ENCODE measurements around the gene NANOS3.

DNA sequence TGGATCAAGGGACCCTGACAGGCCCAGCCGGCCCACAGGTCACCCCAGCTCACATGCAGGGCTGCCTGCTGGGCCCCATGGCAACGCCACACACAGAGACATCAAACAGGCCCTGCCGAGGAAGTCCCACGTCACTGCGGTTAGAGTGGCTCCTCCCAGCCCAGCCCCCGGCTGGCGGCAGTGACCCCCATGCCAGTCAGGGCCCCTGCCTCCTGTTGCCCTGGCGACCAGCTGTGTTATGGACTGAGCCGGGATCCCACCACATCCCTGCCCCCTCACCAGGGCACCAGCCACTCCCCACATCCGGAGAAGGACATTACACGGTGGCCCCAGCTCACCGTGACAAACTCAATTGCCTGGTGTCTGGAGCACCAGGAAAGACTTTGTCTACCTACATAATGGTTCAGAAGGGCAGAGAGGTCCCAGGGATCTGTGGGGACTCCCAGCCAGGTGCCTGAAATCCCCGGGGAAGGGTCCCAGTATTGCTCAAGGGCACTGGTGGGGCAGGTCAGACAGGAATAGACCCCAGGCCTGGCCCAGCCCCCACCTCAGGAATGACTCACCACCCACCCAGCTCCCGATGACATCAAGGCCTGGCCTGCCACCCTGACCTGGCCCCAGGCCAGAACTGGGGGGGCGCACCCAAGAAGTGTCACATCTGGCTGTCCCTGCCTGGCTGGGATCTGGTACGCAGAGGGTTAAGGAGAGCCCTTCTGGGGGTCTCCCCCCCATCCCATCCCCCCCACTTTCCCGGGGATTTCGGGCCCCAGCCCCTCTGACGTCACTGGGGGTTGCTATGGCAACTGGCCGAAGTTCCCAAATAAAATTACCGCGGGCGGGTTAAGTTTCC is 30.2 kb upstream of the NANOS3 start:
- TF ChIP-seq EZH2 (IDR thresholded peaks at IDR 0.05), result no peak
- TF ChIP-seq, protein P1, sequence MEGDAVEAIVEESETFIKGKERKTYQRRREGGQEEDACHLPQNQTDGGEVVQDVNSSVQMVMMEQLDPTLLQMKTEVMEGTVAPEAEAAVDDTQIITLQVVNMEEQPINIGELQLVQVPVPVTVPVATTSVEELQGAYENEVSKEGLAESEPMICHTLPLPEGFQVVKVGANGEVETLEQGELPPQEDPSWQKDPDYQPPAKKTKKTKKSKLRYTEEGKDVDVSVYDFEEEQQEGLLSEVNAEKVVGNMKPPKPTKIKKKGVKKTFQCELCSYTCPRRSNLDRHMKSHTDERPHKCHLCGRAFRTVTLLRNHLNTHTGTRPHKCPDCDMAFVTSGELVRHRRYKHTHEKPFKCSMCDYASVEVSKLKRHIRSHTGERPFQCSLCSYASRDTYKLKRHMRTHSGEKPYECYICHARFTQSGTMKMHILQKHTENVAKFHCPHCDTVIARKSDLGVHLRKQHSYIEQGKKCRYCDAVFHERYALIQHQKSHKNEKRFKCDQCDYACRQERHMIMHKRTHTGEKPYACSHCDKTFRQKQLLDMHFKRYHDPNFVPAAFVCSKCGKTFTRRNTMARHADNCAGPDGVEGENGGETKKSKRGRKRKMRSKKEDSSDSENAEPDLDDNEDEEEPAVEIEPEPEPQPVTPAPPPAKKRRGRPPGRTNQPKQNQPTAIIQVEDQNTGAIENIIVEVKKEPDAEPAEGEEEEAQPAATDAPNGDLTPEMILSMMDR (IDR thresholded peaks at IDR 0.05), result no peak
- no peak for TF ChIP-seq EZH2phosphoT487 (IDR thresholded peaks at IDR 0.05)

All from neural progenitor cell (in vitro differentiated cells).